CD4-positive, alpha-beta T cell treated with Interleukin-4 for 1 hour (primary cell): ENCODE data around the gene CFAP157.

Source experiments
- DNase-seq, 2 donors: peaks; one replicate each; pipeline ENCODE4 v3.0.0-alpha.2; 2020 to 2022

Gene CFAP157

DNA sequence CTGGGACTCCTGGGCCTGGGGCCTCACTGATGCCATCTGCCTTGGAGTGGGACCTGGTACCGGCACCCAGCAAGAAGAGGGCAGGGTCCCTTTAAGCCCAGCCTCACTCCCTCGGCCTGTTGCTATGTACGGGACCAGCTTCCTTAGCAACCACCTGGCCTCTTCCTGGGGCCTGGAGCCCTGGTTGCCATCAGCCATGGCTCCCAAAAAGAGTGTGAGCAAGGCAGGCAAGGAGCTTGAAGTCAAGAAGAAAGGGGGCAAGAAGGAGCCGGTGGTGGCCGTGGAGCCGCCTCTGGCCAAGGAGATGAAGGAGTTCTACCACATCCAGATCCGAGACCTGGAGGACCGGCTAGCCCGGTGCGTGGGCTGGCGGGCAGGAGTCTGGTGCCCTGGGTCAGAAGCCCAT is at the start of gene CFAP157:
TSS of gene CFAP157 (plus strand) at position 153 of the 406 bp plus-strand sequence. CDS start at position 197, 44 bp downstream.
- no peak for DNase-seq

DNA sequence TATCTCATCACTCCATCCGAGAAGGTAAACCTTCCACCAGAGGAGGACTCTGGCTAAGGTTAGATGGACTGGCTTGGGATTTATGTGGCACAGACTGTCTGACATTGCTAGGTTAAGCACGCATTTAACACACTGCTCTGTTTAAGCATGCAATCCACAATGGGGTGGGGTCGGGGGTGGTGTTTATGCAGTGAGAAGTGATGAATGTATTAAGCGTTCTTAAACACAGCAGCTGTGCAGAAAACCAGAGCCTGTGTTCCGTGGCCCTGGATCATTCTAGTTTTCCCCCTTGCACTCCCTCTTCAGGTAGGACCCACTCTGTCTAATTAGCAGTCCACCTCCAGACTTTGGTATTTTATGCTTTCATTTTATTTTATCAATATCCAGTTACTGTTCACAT is 48.4 kb upstream of the CFAP157 start:
- no peak for DNase-seq

DNA sequence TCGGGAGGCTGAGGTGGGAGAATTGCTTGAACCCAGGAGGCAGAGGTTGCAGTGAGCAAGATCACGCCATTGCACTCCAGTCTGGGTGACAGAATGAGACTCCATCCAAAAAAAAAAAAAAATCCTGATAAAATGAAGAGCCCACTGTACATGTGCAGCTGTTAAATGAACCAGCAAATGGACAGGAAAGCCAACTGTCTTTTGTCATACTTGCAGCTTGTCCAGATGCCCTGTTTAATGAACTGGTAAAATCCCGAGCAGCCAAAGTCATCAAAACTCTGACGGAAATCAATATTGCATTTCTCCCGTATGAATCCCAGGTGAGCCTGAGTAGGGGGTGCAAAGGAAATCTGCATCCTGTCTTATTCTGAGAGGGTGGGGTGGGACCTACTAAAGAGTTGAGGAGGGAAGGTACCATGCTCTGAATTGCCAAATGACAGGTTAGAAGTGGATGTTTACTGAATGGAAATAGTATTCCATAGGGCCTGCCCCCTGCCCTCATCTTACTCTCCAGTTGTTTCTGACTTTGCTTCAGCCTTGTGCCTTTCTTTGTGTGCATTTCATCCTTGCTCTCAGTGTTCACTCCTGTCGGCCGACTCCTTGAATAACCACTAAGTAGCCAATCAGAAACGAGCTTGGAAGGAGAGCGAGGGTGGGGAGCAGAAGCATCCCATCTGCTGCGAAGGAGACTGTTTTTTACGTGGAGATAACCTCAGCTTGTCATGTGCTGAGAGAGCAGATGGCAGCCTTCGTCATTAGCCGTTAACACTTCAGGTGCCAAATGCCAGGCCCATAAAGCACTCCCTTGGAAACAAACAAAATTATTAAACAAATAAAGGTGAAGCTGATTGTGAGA is 45.7 kb upstream of the CFAP157 start:
- no peak for DNase-seq

DNA sequence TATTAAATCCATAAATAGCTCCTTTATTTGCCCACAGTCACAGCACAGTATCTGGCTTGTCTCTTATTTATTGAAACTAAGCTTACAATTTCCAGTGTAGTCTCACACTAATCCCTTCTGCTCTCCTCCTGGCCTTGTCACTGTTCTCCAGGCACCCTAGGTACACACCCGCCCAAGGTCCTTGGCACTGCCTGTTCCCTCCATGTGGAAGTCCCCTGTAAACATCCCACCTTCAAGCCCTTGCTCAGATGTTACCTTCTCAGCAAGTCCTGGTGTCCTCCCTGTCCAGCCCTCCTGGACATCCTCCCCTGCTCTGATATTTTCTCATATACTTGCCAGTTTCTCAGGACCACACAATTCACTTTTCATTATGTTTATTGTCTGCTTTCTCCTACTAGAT is 44.2 kb upstream of the CFAP157 start:
- DNase-seq, result no peak

DNA sequence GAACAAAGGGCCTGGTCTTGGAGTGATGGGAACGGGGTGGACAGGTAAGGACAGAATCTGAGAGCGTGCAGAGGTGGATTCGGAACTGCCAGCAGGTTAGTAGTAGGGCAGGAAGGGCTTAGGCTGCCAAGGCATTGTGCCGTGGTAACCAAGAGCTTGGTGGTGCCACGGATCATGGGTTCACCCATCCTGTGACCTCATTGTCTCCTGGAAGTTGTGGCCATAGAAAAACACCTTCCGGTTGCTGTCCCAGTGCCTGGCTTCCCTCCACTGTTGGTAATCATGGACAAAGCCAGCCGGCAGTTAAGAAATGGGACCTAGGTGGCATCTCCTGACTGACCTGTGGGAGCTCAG is 42.5 kb upstream of the CFAP157 start:
- no peak for DNase-seq

DNA sequence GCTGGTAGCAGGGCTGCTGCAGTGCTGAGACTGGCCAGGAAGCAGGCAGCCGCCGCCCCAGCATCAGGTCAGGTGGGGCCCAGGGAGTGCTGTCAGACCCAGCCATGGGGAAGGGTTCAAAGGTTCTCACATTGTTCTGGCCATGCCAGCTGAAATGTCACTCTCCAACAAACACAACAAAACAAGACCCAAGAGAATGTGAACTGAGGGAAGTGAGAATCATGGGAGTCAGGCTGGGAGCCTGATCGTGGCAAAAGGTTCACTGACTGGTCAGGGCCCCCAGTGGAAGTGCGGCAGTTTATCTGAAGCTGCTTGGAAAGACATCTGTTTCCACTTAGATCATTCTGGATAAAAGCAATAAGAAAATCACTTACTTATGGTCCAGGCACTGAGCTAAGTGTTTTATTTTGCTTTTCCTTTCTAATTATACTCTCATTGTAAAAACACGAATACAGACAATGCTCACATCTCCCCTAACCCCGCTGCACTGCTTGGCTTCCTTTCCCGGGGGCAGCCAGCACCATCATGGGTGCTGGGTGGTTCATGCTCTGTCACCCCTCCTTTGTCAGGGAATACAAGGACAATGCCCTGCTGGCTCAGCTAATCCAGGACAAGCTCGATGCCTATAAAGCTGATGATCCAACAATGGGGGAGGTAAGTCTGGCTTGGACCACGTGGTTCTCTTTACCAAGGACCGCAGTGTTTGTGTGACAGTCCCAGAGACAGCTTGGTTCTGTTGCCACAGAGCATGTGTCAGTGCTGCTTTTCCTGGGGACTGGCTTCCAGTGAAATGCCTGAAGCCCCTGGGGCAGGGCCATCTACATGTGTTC is 41.9 kb upstream of the CFAP157 start:
- DNase-seq, result no peak

DNA sequence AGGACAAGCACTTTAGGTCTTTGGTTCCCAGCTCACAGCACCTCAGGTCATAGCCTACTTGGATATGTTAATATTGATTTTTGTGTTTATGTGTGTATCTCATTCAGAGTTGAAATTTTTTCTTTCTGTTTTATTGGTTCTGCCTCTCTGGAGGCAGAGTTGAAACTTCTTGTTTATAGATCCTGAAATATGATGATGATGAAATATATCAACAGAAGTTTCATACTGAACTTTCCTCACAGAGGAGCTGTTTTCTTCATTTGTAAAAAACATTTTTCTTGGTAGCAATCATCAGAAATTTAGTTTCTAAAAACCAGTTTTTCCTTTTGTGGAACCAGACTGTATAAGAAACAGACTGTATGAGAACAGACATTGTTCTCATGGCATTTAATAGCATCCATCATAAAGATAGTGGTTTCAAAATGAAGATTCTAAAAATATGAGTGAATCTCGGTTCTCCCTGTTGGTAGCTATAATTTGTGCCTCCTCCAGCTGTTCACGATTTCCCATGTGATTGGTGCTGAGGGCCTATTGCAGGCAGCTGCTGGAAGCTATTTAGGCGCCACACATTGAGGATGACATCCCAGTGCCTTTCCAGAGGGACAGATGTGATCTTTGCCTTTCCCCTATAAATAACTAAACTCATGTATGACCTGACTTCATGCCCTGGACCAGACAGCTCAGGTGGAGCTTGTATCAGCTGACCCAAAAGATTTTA is 39.5 kb upstream of the CFAP157 start:
- no peak for DNase-seq

DNA sequence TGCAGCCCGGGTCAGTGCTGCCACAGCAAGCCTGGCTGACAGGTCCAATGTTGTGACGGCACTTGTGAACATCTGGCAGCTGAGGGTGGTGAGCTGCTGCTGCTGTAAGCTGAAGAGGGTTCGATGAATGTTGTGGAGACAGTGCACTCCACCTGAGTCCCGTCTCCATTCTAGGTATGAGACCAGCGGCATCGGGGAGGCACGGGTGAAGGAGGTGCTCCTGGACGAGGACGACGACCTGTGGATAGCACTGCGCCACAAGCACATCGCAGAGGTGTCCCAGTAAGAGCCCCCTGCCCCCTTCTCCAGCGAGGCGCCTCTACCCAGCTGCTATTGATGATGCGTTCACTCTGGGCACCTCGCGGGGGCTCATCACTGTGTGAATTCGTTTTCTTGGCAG is 38.9 kb upstream of the CFAP157 start:
- DNase-seq, result no peak

DNA sequence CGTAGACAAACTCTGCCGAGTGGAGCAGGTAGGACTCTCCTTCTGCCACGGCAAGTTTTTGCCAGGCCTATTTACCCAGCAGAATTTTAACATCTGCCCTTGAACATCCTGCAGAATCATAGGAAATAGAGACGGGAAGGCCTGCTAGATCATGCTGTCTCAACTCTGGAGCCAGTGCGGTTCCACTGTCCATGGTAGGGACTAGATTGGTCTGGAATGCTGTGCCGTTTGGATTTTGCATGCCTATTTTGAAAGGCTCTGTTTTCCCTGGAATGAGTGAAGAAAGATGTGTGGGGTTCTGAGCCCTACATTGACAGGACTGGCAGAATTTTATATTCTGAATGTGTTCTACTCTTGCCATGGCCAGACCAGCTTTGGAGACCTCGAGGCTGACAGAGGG is 33.6 kb upstream of the CFAP157 start:
- DNase-seq, result no peak

DNA sequence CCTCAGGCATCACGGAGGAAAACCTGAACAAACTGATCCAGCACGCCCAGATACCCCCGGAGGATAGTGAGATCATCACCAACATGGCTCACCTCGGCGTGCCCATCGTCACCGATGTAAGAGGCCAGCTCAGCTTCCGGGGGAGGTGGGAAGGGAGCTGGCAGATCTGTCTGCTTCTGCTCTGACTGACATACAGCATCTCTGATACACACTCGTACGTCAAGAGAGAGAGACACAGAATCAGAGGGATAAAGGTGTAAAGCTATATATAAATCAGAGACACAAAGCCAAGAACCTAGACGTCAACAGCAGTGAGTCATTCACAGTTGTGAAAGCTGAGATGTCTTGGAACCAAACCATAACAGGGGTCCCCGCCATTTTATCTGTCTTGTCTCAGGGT is 30.1 kb upstream of the CFAP157 start:
- DNase-seq, result no peak

DNA sequence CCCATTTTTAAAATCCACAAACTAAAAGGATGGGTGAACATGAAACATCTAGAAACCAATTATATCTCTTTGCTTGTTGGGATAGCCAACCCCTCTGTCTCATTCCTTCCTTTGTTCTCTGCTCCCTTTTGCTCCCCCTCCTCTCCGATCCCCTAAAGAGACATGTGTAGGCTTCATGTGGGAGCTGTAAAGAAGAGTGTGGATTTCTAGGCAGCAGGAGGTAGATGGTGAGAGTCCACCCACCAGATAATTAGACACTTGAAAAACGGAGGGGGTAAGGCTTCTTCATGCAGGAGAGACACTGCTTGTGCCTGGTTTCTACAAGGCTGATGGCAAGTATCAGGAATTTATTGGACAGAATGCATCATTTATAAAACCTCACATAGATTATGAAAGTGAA is 27.3 kb upstream of the CFAP157 start:
- DNase-seq, result no peak

DNA sequence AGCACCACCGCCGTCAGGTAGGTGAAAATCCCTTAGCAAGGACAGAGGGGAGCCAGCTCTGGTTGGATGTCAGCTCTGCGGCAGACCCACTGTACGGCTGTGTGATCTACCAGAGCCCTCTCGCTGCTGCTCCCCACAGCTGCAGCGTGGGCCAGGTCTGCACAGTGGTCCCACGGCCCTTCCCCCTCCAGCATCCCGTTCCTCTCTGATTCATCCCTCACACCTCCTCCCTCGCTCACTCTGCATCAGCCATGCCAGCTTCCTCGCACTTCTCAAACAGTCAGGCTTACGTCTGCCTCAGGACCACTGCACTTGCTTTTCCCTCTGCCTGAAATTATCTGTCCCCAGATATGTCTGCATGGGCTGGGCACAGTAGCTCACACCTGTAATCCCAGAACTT is 26.6 kb upstream of the CFAP157 start:
- no peak for DNase-seq

DNA sequence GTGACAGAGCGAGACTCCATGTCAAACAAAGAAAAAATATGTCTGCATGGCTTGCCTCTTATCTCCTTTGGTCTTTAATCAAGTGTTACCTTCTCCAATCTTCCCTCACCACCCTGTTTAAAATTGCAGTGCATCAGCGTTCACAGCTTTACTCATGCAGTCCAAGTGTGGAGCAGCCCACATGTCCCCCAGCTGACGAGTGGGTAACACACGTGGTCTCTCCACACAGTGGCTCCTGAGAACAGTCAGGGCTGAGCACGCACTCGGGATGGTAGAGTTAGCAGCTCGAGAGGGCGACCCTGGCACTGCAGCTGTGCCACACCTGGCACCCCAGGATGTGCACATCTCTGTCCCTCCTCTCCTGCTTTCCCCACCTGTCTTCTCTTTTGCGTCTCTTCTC is 25.9 kb upstream of the CFAP157 start:
- no peak for DNase-seq

DNA sequence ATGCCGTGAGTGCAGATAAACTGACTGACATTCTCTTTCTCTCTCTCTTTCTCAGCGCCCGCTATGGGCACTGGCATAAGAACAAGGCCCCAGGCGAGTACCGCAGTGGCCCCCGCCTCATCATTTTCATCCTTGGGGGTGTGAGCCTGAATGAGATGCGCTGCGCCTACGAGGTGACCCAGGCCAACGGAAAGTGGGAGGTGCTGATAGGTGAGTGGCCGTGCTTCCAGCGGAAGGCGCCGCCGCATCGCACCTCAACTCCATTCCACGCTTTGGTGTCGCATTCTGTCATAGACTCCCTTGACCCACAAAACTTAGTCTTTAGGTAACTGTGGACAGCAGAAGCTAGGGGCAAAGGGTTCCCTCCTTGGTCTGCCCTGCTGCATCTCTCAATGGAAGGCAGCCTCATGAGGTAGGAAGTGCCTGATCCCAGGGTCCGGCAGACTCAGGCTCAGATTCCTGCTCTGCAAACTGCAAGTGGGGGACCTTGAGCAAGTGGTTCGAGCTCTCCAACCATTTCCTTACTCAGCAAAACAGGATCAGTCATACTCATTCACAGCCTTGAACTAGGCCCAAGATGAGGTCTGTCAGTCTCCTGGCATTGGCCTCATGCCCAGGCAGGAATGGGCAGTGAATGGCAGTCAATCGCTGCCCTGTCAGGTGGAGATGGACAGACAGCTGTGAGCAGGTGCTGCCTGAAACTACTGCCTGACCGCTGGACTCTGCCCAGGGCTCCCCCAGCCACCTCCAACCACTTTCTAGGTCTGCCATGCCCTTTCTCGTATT is 24.2 kb upstream of the CFAP157 start:
- no peak for DNase-seq

DNA sequence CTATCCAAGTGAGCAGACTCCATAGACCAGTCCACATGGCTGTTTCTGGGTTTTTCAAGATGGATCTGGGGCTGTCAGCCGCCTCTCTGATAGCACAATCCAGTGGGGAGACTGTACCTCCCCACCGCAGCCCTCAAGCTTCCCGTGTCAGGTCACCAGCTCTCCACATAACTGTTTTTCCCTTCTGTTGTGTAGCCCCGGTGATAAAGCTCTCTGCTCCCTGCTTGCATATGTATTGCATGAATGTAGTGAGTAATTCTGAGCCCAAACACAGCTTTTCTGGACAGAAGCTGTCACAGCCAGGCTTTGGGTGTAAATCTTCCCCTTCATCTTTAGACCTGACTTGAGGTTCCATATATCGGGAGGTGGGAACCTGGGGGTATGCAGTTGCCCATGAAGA is 23.1 kb upstream of the CFAP157 start:
- DNase-seq, result no peak

DNA sequence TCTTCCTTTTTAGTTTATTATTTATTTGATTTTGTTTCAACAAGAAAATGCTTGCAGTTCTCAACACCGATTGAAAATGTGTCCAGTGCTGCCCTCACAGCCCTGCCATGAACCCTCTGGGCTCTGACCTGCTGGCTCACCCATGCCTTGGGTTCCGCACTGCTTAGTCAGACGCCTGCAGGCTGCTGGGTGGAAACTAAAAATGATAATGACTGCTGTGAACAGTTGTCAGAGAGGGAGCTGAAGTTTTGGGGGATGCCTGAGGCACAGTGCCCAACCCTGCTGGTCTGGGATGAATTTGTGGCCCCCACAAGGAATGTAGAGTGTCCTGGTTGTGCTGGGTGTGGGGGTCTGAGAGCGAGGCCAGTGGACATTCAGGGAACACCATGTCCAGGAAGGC is 22.2 kb upstream of the CFAP157 start:
- DNase-seq, result no peak

DNA sequence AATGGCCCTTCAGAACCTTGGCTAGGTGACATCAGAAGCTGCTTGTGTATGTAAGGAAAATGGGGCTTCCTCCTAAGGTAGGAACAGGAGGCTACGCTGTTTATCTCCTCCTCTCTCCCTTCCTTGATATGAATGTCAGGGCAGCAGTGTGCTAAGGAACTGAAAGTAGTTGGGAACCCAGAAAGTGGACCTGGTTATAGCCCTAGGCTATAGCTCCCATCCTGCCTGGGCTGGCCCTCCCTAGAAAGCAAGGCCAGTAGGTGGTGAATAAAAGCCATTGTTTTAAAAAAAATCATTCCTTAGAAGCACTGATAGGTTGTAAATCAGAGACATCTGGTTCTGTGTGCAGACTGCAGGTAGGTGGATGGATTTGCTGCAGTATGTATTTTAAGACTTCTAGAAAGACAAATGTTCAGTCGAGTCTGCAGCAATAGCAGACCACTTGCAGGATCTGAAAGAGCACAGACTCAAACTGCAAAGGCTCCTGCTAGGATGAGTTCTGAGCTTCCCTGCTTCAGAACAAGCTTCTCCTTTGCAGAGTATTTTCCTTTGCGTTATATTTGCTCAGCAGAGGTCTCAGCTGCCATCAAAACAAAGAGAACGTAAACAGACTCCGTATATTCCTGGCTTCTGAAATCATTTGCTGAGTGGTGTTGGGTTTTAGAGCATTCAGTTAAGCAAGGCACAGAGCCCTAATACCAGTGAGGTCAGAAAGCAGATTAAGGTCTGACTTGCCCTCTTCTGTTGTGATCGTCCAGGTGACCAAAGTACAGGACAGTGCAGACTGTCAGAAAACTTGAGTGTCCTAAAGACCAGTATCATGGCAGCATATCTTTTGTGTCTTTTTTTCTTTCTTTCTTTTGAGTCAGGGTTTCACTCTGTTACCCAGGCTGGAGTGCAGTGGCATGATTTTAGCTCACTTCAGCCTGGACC is 20.1 kb upstream of the CFAP157 start:
- DNase-seq, result no peak

DNA sequence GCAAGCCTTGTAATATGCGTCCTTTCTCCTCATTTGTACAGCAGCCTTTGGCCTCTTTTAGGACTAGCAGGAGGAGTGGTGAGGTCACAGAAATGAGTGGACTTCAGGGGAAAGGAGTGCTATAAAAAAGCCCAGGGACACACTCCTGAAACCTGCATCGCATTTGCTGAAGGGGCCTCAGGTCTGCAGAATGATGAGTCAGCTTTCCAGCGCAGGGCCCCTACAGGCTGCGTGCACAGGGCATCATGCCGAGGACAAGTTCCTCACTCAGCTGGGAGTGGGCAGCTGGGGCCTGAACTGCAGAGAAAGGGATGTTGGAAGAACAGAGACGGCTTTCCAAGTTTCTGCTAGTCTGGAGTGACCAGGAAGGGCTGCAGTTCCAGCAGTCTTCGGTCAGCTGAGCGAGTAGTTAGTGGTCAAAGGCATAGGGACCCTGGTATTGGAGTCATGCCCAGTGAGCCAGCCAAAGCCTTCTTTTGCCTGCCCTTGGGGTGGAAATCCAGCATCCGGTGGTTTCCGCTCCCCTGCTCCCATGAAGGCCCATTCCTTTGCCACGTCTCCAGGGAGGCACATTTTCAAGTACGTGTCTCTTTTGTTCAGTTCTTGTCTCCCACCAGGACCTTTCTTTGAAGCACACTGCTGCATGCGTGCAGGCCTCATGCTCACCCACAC is 17.3 kb upstream of the CFAP157 start:
- DNase-seq, result no peak

DNA sequence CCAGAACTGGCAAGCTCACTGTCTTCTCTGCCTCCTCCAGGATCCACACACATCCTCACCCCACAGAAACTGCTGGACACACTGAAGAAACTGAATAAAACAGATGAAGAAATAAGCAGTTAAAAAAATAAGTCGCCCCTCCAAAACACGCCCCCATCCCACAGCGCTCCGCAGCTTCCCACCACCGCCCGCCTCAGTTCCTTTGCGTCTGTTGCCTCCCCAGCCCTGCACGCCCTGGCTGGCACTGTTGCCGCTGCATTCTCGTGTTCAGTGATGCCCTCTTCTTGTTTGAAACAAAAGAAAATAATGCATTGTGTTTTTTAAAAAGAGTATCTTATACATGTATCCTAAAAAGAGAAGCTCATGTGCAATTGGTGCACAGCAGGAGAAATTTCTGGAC is 16.1 kb upstream of the CFAP157 start:
- no peak for DNase-seq

DNA sequence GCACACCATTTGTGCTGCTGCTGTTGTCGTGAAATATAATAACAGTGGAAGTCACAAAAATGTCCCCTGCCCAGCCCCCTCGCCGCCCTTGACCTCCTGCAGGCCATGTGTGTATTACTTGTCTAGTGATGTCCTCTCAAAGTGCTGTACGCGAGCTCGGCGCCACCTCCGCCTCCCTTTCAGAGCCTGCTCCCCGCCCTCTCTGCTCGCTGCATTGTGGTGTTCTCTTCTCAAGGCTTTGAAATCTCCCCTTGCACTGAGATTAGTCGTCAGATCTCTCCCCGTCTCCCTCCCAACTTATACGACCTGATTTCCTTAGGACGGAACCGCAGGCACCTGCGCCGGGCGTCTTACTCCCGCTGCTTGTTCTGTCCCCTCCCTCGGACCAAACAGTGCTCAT is 14.7 kb upstream of the CFAP157 start:
- no peak for DNase-seq

DNA sequence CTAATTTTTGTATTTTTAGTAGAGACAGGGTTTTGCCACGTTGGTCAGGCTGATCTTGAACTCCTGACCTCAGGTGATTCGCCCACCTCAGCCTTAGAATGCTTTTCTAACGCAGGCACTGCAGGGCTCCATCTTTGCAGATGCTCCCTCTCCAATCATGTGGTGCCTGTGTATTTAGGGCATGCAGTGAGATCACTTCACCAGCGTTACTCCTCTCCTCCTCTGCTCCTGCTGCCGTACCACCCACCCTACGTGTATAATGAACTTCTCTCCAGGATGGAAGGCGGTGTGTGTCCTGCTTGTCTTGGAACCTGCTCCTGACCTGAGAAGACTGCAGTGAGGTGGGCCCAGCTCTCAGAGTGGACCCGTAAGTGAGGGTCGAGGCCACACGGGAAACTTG is 13.6 kb upstream of the CFAP157 start:
- DNase-seq, result no peak
